ENCODE results near the gene KRTAP5-10.
"Not testable (repeated sequence)": the region's sequence is repeated elsewhere in the genome, so short reads cannot be mapped to it uniquely, and the experiment has no call there.

Gene KRTAP5-10

DNA sequence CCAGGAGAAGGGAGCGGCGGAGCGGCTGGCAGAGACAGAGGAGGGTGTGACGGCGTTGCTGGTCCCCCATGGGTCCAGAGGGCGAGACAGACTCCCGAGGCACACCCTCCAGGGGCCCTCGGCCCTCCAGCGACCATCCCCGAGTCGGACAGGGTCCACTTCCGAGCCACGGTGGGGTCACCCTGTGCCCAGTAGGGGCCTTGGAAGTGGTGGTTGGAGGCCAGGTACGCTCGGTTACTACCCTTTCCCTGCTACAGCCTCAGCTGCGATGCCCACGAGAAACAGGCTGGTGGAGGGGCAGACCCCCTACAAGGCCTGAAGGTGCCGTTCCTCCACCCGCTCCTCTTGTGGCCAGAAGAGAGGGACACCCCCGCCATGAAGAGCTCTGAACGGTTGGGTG, 42.9 kb downstream of the KRTAP5-10 start:
- H3K9ac ChIP-seq (ENCODE audit: low read depth in 1 of 2, low read length in 2 of 2); H3K27ac ChIP-seq (ENCODE audit: low read depth in 2 of 2, low read length in 2 of 2); H3K27me3 ChIP-seq (ENCODE audit: control insufficient read depth in 2 of 2, insufficient read depth in 2 of 2, low read length in 2 of 2); H3K4me1 ChIP-seq (ENCODE audit: control insufficient read depth in 2 of 2, insufficient read depth in 2 of 2, low read length in 2 of 2); H3K9me3 ChIP-seq (ENCODE audit: control insufficient read depth in 2 of 2, low read length in 2 of 2); H3K4me3 ChIP-seq (ENCODE audit: low read length in 2 of 2); H3K36me3 ChIP-seq (ENCODE audit: control insufficient read depth in 2 of 2, insufficient read depth in 2 of 2, low read length in 2 of 2): not testable (repeated sequence)

DNA sequence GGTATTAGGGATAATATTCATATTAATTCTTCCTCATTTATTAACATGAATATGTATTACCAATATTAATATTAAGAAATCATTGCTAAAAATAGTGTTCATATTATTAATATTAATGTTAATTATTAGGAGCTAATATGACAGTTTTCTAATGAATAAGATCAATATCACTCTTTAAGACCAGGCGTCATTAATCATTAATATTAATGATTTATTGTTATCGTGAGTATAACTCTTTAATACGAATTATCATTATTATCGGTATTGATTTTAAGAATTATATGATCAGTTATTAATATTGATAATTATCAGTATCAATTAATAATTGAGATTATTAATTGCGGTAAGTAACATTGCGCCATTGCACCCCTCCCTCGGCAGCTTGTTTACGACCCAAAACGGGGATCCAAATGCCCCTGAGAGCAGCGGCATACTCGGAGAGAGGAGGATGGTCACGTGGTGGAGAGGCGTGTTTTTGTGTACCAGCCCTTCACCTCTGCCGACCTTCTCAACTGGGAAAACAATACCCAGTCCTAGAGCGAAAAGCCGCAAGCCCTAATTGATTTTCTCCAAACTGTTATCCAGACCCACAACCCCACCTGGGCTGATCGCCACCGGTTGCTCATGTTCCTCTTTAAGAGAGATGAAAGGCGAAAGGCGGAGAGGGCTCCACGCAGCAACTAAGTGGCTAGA, 46.0 kb downstream of the KRTAP5-10 start:
- H3K36me3 ChIP-seq (ENCODE audit: control insufficient read depth in 2 of 2, insufficient read depth in 2 of 2, low read length in 2 of 2); H3K27ac ChIP-seq (ENCODE audit: low read depth in 2 of 2, low read length in 2 of 2); H3K4me3 ChIP-seq (ENCODE audit: low read length in 2 of 2); H3K4me1 ChIP-seq (ENCODE audit: control insufficient read depth in 2 of 2, insufficient read depth in 2 of 2, low read length in 2 of 2); H3K9ac ChIP-seq (ENCODE audit: low read depth in 1 of 2, low read length in 2 of 2); H3K27me3 ChIP-seq (ENCODE audit: control insufficient read depth in 2 of 2, insufficient read depth in 2 of 2, low read length in 2 of 2); H3K9me3 ChIP-seq (ENCODE audit: control insufficient read depth in 2 of 2, low read length in 2 of 2): not testable (repeated sequence)

- H3K4me3 ChIP-seq (ENCODE audit: low read length in 2 of 2); H3K27ac ChIP-seq (ENCODE audit: low read depth in 2 of 2, low read length in 2 of 2); H3K9me3 ChIP-seq (ENCODE audit: control insufficient read depth in 2 of 2, low read length in 2 of 2); H3K27me3 ChIP-seq (ENCODE audit: control insufficient read depth in 2 of 2, insufficient read depth in 2 of 2, low read length in 2 of 2); H3K9ac ChIP-seq (ENCODE audit: low read depth in 1 of 2, low read length in 2 of 2); H3K4me1 ChIP-seq (ENCODE audit: control insufficient read depth in 2 of 2, insufficient read depth in 2 of 2, low read length in 2 of 2); H3K36me3 ChIP-seq (ENCODE audit: control insufficient read depth in 2 of 2, insufficient read depth in 2 of 2, low read length in 2 of 2): not testable (repeated sequence)
Measured at GRCh38 chr11:71613931-71614330, 48.6 kb downstream of the KRTAP5-10 start.

DNA sequence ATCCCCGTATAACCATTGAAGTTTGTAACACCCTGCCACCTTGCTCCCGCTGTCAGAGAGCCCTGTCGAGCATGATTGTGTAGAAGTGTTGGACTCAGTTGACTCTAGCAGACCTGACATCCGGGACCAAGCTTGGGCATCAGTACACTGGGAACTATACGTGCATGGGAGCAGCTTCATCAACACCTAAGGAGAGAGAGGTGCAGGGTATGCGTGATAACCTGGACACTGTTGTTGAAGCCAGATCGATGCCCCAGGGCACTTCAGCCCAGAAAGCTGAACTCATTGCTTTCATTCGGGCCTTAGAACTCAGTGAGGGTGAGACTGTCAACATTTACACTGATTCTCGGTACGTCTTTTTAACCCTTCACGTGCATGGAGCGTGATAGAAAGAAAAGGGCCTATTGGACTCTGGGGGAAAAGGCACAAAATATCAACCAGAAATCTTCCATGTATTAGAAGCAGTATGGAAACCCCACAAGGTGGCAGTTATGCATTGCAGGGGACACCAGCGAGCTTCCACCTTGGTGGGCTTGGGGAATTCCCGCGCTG, 49.1 kb downstream of the KRTAP5-10 start:
- not testable (repeated sequence) for H3K4me1 ChIP-seq (ENCODE audit: control insufficient read depth in 2 of 2, insufficient read depth in 2 of 2, low read length in 2 of 2); H3K36me3 ChIP-seq (ENCODE audit: control insufficient read depth in 2 of 2, insufficient read depth in 2 of 2, low read length in 2 of 2); H3K9me3 ChIP-seq (ENCODE audit: control insufficient read depth in 2 of 2, low read length in 2 of 2); H3K27ac ChIP-seq (ENCODE audit: low read depth in 2 of 2, low read length in 2 of 2); H3K27me3 ChIP-seq (ENCODE audit: control insufficient read depth in 2 of 2, insufficient read depth in 2 of 2, low read length in 2 of 2); H3K4me3 ChIP-seq (ENCODE audit: low read length in 2 of 2); H3K9ac ChIP-seq (ENCODE audit: low read depth in 1 of 2, low read length in 2 of 2)

DNA sequence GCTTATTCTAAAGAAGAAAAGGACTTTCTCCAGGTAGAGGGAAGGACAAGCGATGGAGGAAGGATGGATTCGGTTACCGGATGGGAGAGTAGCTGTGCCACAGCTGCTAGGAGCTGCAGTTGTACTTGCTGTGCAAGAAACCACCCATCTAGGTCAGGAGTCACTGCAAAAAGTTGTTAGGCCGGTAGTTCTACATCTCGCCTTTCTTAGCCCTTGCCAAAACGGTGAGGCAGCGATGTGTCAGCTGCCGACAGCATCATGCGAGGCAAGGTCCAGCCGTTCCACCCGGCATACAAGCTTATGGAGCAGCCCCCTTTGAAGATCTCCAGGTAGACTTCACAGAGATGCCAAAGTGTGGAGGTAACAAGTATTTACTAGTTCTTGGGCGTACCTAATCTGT, 49.6 kb downstream of the KRTAP5-10 start:
- H3K27ac ChIP-seq (ENCODE audit: low read depth in 2 of 2, low read length in 2 of 2); H3K4me3 ChIP-seq (ENCODE audit: low read length in 2 of 2); H3K9ac ChIP-seq (ENCODE audit: low read depth in 1 of 2, low read length in 2 of 2); H3K9me3 ChIP-seq (ENCODE audit: control insufficient read depth in 2 of 2, low read length in 2 of 2); H3K27me3 ChIP-seq (ENCODE audit: control insufficient read depth in 2 of 2, insufficient read depth in 2 of 2, low read length in 2 of 2); H3K4me1 ChIP-seq (ENCODE audit: control insufficient read depth in 2 of 2, insufficient read depth in 2 of 2, low read length in 2 of 2); H3K36me3 ChIP-seq (ENCODE audit: control insufficient read depth in 2 of 2, insufficient read depth in 2 of 2, low read length in 2 of 2): not testable (repeated sequence)

Data from mucosa of rectum (tissue), 2 donors.